ENCODE measurements around the gene ACVR2B. TPM values are rescaled to one million over a fixed set of nuclear protein-coding genes. Genes with fewer than 3 reads are reported as not detected.

ACVR2B gene
- 90.3 and 98.7 TPM in 2 replicates for total RNA-seq (2014; rRNA removed; shearing (Covaris generic))
- polyA plus RNA-seq (2016; fragmentation: Nextera tagmentation; extraction: Ambion mirVana) = 25.3 and 27.9 TPM in 2 replicates
- long read RNA-seq, full-length matches to known transcripts = 4 of 6 reads
- long read RNA-seq, partial matches to known transcripts = 1 of 6 reads
- long read RNA-seq, other reads (novel, unspliced or antisense) = 1 of 6 reads

DNA sequence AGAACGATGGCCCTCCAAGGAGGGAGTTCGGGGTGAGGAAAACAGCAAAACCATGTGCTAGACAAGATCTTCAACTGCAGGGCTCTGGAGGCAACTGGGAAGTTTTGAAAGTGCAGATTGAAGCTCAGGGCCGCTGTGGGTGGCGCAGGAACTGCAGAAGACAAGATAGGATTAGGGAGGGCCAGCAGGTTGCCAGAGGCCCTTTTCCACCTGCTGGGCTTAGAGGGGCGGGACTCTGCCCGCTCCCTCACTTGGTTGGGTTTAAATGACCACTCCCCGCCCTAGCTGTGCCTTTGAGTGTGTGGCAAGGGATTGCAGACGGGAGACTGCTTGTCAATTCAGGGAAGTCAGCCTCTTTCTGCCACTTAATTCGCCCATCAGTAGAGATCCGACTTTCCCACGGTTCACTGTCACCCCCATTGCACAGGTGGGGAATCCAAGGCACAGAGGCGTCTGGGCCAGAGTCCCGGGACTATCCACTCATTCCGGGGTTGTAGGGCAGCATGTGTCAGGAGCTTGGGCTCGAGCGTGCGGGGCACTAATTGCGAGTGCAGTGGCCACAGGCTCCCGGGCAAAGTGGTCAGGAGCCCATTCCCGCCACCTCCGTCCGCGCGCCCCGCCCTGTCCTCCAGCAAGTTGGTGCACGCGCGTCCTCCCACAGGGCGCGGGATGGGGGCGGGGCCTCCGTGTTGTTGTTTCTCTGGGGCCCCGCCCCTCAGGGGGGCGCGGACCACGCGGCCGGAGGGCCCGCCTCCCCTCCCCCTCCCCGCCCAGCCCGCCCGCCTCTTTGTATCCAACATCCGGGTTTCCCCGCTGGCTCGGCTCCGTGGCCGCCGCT lies at the start of gene ACVR2B:
Gene ACVR2B, plus strand, starts transcription at position 816 of the 838 bp plus-strand sequence. CDS start 433 bp downstream, outside the sequence.
- peak within 1 kb of the TSS; percentile 91 for H2AFZ ChIP-seq
- no peaks in the 10 kb centered on the region for H3K27me3 ChIP-seq (ENCODE audit: insufficient read depth)
- peaks cover 27% of the 10 kb centered on the region for H4K20me1 ChIP-seq (replicated peaks; ENCODE audit: insufficient read depth)
- Mint-ChIP-seq H3K4me3 (peak within 1 kb of the TSS; percentile 99), H3K9me3 (peaks cover 11% of the 10 kb centered on the region), H3K36me3 (ENCODE audit: low read depth) (peaks cover 15% of the 10 kb centered on the region), H3K27me3 (ENCODE audit: insufficient read depth, low read depth, poor library complexity) (peaks cover 14% of the 10 kb centered on the region), H3K4me1 (peaks cover 31% of the 10 kb centered on the region), H3K27ac (peak within 1 kb of the TSS; percentile 100)
- peak; percentile 93 for DNase-seq (ENCODE audit: low spot score)
- peaks cover 14% of the 10 kb centered on the region for H3F3A ChIP-seq (replicated peaks; ENCODE audit: low read depth)
- H3K27ac ChIP-seq (ENCODE audit: low read depth) = peak within 1 kb of the TSS; percentile 95
- H3K4me2 ChIP-seq = peak within 1 kb of the TSS; percentile 97
- peak; percentile 65 for ATAC-seq
- peaks cover 34% of the 10 kb centered on the region for H3K79me2 ChIP-seq (replicated peaks; ENCODE audit: insufficient read depth)
- TF ChIP-seq, protein P1, sequence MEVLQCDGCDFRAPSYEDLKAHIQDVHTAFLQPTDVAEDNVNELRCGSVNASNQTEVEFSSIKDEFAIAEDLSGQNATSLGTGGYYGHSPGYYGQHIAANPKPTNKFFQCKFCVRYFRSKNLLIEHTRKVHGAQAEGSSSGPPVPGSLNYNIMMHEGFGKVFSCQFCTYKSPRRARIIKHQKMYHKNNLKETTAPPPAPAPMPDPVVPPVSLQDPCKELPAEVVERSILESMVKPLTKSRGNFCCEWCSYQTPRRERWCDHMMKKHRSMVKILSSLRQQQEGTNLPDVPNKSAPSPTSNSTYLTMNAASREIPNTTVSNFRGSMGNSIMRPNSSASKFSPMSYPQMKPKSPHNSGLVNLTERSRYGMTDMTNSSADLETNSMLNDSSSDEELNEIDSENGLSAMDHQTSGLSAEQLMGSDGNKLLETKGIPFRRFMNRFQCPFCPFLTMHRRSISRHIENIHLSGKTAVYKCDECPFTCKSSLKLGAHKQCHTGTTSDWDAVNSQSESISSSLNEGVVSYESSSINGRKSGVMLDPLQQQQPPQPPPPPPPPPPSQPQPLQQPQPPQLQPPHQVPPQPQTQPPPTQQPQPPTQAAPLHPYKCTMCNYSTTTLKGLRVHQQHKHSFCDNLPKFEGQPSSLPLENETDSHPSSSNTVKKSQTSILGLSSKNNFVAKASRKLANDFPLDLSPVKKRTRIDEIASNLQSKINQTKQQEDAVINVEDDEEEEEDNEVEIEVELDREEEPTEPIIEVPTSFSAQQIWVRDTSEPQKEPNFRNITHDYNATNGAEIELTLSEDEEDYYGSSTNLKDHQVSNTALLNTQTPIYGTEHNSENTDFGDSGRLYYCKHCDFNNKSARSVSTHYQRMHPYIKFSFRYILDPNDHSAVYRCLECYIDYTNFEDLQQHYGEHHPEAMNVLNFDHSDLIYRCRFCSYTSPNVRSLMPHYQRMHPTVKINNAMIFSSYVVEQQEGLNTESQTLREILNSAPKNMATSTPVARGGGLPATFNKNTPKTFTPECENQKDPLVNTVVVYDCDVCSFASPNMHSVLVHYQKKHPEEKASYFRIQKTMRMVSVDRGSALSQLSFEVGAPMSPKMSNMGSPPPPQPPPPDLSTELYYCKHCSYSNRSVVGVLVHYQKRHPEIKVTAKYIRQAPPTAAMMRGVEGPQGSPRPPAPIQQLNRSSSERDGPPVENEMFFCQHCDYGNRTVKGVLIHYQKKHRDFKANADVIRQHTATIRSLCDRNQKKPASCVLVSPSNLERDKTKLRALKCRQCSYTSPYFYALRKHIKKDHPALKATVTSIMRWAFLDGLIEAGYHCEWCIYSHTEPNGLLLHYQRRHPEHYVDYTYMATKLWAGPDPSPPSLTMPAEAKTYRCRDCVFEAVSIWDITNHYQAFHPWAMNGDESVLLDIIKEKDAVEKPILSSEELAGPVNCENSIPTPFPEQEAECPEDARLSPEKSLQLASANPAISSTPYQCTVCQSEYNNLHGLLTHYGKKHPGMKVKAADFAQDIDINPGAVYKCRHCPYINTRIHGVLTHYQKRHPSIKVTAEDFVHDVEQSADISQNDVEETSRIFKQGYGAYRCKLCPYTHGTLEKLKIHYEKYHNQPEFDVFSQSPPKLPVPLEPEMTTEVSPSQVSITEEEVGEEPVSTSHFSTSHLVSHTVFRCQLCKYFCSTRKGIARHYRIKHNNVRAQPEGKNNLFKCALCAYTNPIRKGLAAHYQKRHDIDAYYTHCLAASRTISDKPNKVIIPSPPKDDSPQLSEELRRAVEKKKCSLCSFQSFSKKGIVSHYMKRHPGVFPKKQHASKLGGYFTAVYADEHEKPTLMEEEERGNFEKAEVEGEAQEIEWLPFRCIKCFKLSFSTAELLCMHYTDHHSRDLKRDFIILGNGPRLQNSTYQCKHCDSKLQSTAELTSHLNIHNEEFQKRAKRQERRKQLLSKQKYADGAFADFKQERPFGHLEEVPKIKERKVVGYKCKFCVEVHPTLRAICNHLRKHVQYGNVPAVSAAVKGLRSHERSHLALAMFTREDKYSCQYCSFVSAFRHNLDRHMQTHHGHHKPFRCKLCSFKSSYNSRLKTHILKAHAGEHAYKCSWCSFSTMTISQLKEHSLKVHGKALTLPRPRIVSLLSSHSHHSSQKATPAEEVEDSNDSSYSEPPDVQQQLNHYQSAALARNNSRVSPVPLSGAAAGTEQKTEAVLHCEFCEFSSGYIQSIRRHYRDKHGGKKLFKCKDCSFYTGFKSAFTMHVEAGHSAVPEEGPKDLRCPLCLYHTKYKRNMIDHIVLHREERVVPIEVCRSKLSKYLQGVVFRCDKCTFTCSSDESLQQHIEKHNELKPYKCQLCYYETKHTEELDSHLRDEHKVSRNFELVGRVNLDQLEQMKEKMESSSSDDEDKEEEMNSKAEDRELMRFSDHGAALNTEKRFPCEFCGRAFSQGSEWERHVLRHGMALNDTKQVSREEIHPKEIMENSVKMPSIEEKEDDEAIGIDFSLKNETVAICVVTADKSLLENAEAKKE (CRISPR knock-in tag; IDR thresholded peaks at IDR 0.05) = peak; percentile 89
- TF ChIP-seq, protein P2, sequence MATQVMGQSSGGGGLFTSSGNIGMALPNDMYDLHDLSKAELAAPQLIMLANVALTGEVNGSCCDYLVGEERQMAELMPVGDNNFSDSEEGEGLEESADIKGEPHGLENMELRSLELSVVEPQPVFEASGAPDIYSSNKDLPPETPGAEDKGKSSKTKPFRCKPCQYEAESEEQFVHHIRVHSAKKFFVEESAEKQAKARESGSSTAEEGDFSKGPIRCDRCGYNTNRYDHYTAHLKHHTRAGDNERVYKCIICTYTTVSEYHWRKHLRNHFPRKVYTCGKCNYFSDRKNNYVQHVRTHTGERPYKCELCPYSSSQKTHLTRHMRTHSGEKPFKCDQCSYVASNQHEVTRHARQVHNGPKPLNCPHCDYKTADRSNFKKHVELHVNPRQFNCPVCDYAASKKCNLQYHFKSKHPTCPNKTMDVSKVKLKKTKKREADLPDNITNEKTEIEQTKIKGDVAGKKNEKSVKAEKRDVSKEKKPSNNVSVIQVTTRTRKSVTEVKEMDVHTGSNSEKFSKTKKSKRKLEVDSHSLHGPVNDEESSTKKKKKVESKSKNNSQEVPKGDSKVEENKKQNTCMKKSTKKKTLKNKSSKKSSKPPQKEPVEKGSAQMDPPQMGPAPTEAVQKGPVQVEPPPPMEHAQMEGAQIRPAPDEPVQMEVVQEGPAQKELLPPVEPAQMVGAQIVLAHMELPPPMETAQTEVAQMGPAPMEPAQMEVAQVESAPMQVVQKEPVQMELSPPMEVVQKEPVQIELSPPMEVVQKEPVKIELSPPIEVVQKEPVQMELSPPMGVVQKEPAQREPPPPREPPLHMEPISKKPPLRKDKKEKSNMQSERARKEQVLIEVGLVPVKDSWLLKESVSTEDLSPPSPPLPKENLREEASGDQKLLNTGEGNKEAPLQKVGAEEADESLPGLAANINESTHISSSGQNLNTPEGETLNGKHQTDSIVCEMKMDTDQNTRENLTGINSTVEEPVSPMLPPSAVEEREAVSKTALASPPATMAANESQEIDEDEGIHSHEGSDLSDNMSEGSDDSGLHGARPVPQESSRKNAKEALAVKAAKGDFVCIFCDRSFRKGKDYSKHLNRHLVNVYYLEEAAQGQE (IDR thresholded peaks at IDR 0.05; ENCODE audit: unreplicated experiment) = no peak
- TF ChIP-seq, protein P3, sequence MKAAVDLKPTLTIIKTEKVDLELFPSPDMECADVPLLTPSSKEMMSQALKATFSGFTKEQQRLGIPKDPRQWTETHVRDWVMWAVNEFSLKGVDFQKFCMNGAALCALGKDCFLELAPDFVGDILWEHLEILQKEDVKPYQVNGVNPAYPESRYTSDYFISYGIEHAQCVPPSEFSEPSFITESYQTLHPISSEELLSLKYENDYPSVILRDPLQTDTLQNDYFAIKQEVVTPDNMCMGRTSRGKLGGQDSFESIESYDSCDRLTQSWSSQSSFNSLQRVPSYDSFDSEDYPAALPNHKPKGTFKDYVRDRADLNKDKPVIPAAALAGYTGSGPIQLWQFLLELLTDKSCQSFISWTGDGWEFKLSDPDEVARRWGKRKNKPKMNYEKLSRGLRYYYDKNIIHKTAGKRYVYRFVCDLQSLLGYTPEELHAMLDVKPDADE (IDR thresholded peaks at IDR 0.05) = 0 out of 2 replicates have a peak, but pooled peaks have one; percentile 16
- TF ChIP-seq EZH2phosphoT487 (IDR thresholded peaks at IDR 0.05; ENCODE audit: unreplicated experiment) = no peak
- no peak for TF ChIP-seq ZNF331 (CRISPR knock-in tag; IDR thresholded peaks at IDR 0.05; ENCODE audit: low read depth)
- H3K36me3 ChIP-seq (ENCODE audit: insufficient read depth) = no peaks in the 10 kb centered on the region
- H3K4me3 ChIP-seq = peak within 1 kb of the TSS; percentile 94
- peaks cover 28% of the 10 kb centered on the region for H3K4me1 ChIP-seq (ENCODE audit: insufficient read depth)
- H3K9me2 ChIP-seq (ENCODE audit: insufficient read depth) = no peaks in the 10 kb centered on the region
